Hepatocyte (in vitro differentiated cells): ENCODE data around the gene CDK17. TPM values are rescaled to one million over a fixed set of nuclear protein-coding genes. Genes with fewer than 3 reads are reported as not detected.
"Not testable (repeated sequence)": the region's sequence is repeated elsewhere in the genome, so short reads cannot be mapped to it uniquely, and the experiment has no call there.

Source experiments
- DNase-seq: peaks from one replicate; pipeline ENCODE4 v3.0.0-alpha.2; 2016; ENCODE audit warnings: low spot score
- H2AFZ ChIP-seq: fragments of 200-600 bp; sonication (generic); 2 replicates; pipeline ENCODE4 v1.6.0; 2016; ENCODE audit warnings: antibody characterized with exemption, mild to moderate bottlenecking
- H3K27ac ChIP-seq: fragments of 200-600 bp; sonication (generic); 2 replicates; pipeline ENCODE4 v1.5.1; 2016; ENCODE audit warnings: mild to moderate bottlenecking
- H3K27me3 ChIP-seq: fragments of 200-600 bp; sonication (generic); 2 replicates; pipeline ENCODE4 v1.6.1; 2016
- H3K36me3 ChIP-seq: fragments of 200-600 bp; sonication (generic); replicated peaks from 2 replicates; pipeline ENCODE4 v1.5.1; 2016; ENCODE audit warnings: low read depth; ENCODE audit not compliant: insufficient read depth
- H3K4me1 ChIP-seq: fragments of 200-600 bp; sonication (generic); 2 replicates; pipeline ENCODE4 v1.5.1; 2016; ENCODE audit warnings: mild to moderate bottlenecking, moderate library complexity; ENCODE audit not compliant: insufficient read depth
- H3K4me2 ChIP-seq: fragments of 200-600 bp; sonication (generic); 2 replicates; pipeline ENCODE4 v1.6.0; 2016
- H3K4me3 ChIP-seq: fragments of 200-600 bp; sonication (generic); 2 replicates; pipeline ENCODE4 v1.5.1; 2016; ENCODE audit warnings: mild to moderate bottlenecking
- H3K79me2 ChIP-seq: fragments of 200-600 bp; sonication (generic); 2 replicates; pipeline ENCODE4 v1.6.0; 2017; ENCODE audit warnings: mild to moderate bottlenecking
- H3K9me2 ChIP-seq: fragments of 200-600 bp; sonication (generic); replicated peaks from 2 replicates; pipeline ENCODE4 v1.6.0; 2017; ENCODE audit warnings: mild to moderate bottlenecking; ENCODE audit not compliant: insufficient read depth
- H3K9me3 ChIP-seq: fragments of 200-600 bp; sonication (generic); 2 replicates; pipeline ENCODE4 v1.5.1; 2016; ENCODE audit warnings: low read depth, mild to moderate bottlenecking
- H4K20me1 ChIP-seq: fragments of 200-600 bp; sonication (generic); 2 replicates; pipeline ENCODE4 v1.6.0; 2016; ENCODE audit warnings: mild to moderate bottlenecking; ENCODE audit not compliant: insufficient read depth, poor library complexity, severe bottlenecking
- CTCF ChIP-seq: fragments of 200-600 bp; sonication (generic); IDR thresholded peaks from 2 replicates; pipeline ENCODE4 v1.5.1; 2016; ENCODE audit warnings: antibody characterized with exemption, mild to moderate bottlenecking; ENCODE audit not compliant: poor library complexity
- EZH2 ChIP-seq: fragments of 200-600 bp; sonication (generic); IDR thresholded peaks from 2 replicates; pipeline ENCODE4 v1.6.1; 2016; ENCODE audit warnings: antibody characterized with exemption, mild to moderate bottlenecking, borderline replicate concordance
- EZH2phosphoT487 ChIP-seq: fragments of 200-600 bp; sonication (generic); IDR thresholded peaks from one replicate; pipeline ENCODE4 v1.6.1; 2018; ENCODE audit warnings: antibody characterized with exemption, mild to moderate bottlenecking, low read depth, moderate library complexity; ENCODE audit not compliant: unreplicated experiment, severe bottlenecking
- WGBS: methylation state at CpG from one replicate; pipeline ENCODE4 v1.1.6; 2016; ENCODE audit warnings: low lambda C conversion rate; ENCODE audit errors: missing lambda C conversion rate; 5-methylcytosine and 5-hydroxymethylcytosine counted together
- polyA plus RNA-seq: library from polyadenylated mRNA; unstranded; fragments of >200 nt; fragmentation: Nextera tagmentation; extraction: Ambion mirVana; gene quantifications from 2 replicates; pipeline ENCODE4 v1.2.1, GENCODE V29; 2016
- total RNA-seq: library from RNA; depleted of rRNA; stranded (reverse); fragments of >200 nt; gene quantifications from 2 replicates; pipeline ENCODE4 v1.2.3, GENCODE V29; 2014

CDK17 gene
- total and polyA plus RNA-seq, 2 experiments from 2014 or later: 13.8 to 33.1 TPM

GRCh38 chr12:96436366-96437170, 36.3 kb upstream of the CDK17 start:
- peaks cover 15% of the 10 kb centered on the region for H3K4me1 ChIP-seq
- no peak overlapping the region for H2AFZ ChIP-seq
- no peaks in the 10 kb centered on the region for H3K9me2 ChIP-seq
- H3K9me3 ChIP-seq: no peaks in the 10 kb centered on the region
- H3K4me2 ChIP-seq: no peak overlapping the region
- H3K27me3 ChIP-seq: no peaks in the 10 kb centered on the region
- no peak for TF ChIP-seq EZH2
- no peak for TF ChIP-seq CTCF
- TF ChIP-seq EZH2phosphoT487: no peak
- no peaks in the 10 kb centered on the region for H3K36me3 ChIP-seq
- H3K79me2 ChIP-seq: no peaks in the 10 kb centered on the region
- no peak for DNase-seq
- no peak overlapping the region for H3K4me3 ChIP-seq
- WGBS: 85% methylated on average over 8 of the region's 8 CpGs
- H4K20me1 ChIP-seq: no peaks in the 10 kb centered on the region
- H3K27ac ChIP-seq: no peak overlapping the region

GRCh38 chr12:96434107-96434506, 33.9 kb upstream of the CDK17 start:
- Histone ChIP-seq H3K27me3 (no peaks in the 10 kb centered on the region), H2AFZ (no peak overlapping the region), H3K9me2 (no peaks in the 10 kb centered on the region), H3K79me2 (no peaks in the 10 kb centered on the region), H3K4me1 (peaks cover 15% of the 10 kb centered on the region), H3K4me3 (no peak overlapping the region), H3K36me3 (no peaks in the 10 kb centered on the region), H4K20me1 (no peaks in the 10 kb centered on the region), H3K27ac (no peak overlapping the region), H3K4me2 (no peak overlapping the region), H3K9me3 (no peaks in the 10 kb centered on the region)
- no peak for DNase-seq
- 70% methylated on average over 6 of the region's 6 CpGs for WGBS
- TF ChIP-seq EZH2 (no peak), EZH2phosphoT487 (no peak), CTCF (no peak)

- not testable (repeated sequence) for DNase-seq, H3K9me3 ChIP-seq, H3K27me3 ChIP-seq, H3K4me2 ChIP-seq, H3K4me1 ChIP-seq, H3K79me2 ChIP-seq, H3K36me3 ChIP-seq, H3K27ac ChIP-seq, H2AFZ ChIP-seq, H3K9me2 ChIP-seq, H4K20me1 ChIP-seq, H3K4me3 ChIP-seq
- 91% methylated on average over 4 of the region's 4 CpGs for WGBS
Measured at GRCh38 chr12:96432496-96433321, 32.5 kb upstream of the CDK17 start.

GRCh38 chr12:96431067-96431466, 30.8 kb upstream of the CDK17 start:
- no peaks in the 10 kb centered on the region for H3K36me3 ChIP-seq
- no peaks in the 10 kb centered on the region for H4K20me1 ChIP-seq
- 75% methylated on average over 6 of the region's 6 CpGs for WGBS
- no peak overlapping the region for H3K4me3 ChIP-seq
- H3K27ac ChIP-seq: no peak overlapping the region
- no peaks in the 10 kb centered on the region for H3K9me3 ChIP-seq
- H3K4me1 ChIP-seq: peaks cover 4% of the 10 kb centered on the region
- no peak for TF ChIP-seq EZH2
- TF ChIP-seq EZH2phosphoT487: no peak
- TF ChIP-seq CTCF: no peak
- H3K4me2 ChIP-seq: no peak overlapping the region
- no peaks in the 10 kb centered on the region for H3K27me3 ChIP-seq
- H3K9me2 ChIP-seq: no peaks in the 10 kb centered on the region
- no peak for DNase-seq
- H2AFZ ChIP-seq: no peak overlapping the region
- no peaks in the 10 kb centered on the region for H3K79me2 ChIP-seq
